Measurements from ENCODE around the gene ARHGEF11.

Gene ARHGEF11

DNA sequence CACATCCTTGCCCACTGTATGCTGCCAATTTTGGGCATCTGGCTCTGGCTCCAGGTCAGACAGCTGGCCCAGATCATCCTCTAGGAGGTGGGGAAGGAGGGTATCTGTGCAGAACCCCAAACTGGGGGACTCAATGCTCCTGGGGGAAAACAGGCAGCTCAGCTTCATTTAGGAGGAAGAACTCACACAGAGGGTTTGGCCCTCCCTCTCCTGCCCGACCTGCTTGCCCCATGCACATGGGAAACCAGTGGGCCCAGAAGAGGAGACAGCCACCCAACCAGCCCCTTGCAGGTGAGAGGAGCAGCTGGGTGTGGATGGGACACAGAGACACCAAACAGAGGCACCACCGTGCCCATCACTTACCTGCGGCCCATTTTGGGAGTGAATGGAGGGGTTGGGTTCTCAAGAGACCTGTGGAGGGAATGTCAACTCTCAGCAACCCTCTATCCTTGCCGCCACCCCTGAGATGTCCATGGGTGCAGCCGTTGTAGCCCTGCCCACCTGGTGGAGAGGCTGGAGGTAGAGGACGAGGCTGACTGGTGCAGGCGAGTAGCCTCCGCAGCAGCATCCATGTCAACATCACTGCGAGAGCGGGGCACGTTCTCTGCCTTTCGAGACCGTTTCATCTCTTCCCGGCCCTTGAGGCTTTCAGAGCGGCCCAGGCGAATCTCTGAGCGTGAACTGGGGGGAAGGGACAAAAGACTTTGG, 97.6 kb downstream of the ARHGEF11 start:
- DNase-seq = no peak

DNA sequence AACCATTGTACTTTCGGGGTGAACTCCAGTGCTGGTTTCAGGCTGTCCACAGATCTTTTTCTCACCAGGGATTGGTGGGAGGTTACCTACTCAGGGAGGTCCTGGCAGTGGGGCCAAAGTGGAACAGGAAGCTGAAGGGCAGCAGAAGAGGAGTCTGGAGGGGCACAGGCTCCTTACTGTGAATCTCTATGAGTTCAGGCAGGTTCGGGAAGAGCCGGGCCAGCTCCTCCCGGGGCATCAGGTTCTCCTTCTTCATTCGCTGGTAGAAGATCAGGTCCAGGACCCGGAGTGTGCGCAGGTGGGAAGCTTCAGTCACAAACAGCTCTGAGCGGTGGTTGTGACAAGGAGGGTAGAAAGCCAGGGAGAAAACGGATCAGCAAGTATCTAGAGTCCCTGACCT, 98.4 kb downstream of the ARHGEF11 start:
- DNase-seq = no peak

DNA sequence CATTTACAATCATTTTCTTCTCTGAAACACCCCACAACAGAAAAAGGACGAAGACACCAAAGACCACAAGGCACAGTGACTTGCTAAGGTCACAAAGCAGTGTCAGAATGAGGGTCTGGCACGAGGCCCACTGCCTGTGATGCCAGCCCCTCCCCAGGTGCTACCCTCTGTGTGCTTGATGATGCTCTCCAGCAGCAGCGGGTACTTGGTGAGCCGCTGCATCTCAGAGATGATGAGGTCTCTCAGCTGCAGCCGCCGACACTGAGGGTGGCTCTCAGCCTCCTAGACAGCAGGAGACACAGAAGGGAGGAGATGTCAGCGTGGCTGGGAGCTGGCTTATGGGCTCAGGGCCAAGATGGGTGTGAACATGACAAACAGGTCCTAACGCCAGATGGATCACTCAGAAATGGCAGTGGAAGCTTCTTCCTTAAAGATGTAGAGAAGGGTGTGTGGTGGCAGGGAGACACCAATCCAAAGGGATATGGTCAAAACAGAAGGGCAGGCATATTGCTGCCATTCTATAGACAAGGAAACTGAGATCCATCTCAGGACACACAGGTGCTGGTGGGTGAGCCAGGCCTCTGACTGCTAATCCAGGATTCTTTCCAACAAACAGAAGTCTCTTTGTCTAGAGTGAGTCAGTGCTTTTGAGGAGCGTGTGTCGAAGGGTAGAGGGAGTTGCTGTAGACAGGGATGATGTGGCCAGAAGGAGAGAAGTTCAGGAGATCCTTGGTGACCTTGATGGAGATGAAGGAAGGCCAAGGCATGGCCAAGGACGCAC, 99.5 kb downstream of the ARHGEF11 start:
- DNase-seq = no peak

DNA sequence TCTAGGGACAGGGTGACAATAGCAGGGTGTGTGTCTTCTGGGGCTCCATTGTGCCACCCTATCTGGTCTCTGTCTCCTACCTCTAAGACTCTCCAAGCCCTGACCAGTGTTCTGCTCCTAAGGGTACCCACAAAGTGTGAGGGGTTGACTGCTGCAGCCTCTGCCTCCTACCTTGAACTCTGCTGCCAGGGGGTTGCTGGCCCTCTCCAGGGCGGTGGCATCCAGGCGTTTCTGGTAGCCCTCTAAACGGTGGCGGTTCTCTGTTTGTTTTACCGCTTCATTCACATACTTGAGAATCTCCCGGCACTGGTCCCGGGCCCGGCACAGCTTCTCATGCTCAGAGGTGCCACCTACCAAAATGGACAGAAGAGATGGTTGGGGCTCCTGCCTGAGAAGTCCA, 100.7 kb downstream of the ARHGEF11 start:
- no peak for DNase-seq

DNA sequence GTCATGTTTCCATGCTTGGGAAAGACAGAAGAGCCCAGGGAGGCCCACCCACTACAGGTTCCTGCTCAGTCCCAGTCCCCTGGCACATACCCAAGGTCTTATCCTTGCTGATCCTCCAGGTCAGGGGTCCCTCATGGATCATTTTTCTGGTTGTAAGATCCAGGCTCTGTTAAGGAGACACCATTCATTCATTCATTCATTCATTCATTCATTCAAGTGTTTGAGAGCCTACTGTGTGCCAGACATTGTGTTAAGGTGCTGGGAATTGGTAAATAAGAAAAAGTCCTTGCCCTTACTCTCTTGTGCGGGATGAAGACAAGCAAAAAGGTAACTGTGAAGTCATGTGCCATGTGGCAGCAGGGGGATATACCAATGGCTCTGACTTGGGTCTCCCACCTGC, 101.3 kb downstream of the ARHGEF11 start:
- no peak for DNase-seq

DNA sequence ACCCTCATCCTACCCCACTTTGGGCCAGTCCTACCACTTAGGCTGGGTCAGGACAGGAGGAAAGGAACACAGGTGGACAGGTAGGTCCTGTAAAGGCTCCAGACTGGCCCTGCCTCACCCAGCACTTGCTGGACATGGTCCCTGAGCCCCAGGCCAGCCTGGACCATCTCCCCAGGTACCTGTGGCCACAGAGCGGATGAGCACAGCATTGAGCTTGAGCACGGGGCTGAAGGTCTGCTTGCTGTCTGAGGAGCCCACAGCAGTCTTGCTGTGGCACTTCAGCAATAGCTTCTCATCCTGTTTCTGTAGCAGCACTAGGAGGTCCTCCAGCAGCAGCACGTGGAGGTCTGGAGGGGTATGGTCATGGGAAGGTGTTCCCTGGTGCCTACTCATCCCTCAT, 101.8 kb downstream of the ARHGEF11 start:
- no peak for DNase-seq

DNA sequence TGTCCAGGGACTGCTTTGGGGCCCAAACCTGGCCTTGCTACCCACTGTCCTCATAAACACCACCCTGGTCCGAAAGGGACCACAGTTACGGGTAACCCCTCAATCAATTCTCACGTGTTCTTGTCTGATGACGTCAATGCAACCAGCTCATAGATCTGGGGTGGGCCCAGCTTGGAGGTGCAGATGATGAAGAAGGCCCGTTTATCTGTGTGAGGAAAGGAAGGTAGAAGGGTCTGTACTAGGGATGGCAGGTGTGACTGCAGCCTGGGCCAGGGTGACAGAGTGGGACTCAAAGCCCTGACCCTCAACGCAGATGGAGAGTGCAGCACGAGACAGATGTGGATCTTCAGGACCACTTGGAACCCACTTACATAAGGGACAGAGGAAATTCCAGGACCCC, 103.0 kb downstream of the ARHGEF11 start:
- DNase-seq = no peak

DNA sequence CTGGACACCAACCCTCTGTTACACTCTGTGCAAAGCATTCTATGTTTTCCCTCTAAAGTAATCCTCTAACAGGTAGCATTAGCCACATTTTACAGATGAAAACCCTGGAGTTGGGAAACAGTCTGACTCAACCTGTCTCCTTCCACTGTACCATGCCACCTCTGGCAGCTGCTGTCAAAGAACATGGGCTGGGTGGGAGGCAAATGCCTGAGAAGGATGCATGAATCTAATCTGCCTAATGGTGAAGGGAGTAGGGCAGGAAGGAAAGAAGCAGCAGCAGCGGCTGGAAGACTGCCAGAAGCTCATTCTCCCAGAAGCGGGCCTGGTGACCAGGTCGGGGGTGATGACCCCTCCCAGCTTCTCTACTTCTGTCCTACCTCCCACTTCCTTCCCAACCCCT, 103.4 kb downstream of the ARHGEF11 start:
- no peak for DNase-seq

DNA sequence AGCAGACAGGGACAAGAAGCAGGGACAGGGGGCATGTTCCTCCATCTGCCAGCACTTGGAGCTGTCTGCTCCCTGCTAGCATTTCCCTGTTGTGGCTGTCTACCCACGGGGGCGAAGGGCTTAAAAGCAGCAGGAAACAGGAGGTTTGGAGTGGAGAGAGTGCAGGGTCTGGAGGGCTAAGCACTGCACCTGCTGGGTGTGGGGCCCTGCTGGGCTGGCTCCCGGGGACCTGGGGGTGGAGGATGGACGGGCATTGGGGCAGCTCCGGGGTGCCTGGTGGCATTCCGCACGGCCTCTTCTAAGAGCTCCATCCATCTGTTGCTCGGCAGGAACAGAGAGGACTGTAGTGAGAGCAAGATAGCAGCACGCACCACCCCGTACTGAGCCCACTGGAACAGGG, 103.9 kb downstream of the ARHGEF11 start:
- DNase-seq = no peak

DNA sequence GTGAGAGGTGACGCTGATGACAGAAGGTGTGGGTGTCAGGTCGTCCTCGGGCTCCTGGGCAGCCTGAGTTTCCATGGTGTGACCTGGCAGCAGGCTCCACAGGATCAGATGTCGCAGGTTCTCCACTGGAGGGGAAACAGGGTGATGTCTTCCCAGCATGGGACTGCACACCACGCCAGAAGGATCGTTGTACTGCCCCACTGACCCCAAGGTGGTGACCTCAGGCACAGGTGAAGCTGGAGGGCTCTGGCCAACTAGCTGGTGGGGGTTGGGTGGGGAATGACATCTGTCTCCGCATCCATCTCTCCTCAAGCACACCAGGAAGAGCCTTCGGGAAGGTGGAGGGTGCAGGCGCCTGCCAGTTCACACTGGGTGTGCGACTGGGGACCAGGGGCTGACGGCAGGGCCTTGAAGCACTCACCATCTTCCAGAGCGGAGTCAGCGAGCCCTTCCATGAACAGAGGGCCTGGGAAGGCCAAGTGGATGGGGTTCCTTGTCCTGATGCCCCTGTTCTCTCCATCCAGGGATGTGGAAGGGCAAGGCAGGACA, 105.7 kb downstream of the ARHGEF11 start:
- DNase-seq = no peak

DNA sequence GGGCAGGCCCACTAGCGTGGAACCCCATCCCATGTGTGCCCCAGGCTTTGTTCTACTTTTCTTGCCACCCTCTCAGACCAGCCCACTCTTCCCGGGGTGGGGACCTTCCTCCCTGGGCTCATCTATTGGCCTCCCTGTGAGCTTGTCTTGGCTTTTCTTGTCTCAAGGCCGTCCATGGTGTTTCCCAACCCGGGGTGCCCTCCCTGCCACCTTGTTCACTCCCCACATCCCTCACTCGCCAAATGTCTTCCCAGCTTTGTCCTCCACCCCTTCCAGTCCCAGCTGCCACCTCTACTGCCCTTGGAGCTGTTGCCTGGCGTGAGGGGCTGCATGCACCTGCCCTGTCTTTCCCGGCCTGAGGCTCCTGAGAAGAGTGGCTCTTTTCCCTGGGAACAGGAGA, 106.7 kb downstream of the ARHGEF11 start:
- no peak for DNase-seq

DNA sequence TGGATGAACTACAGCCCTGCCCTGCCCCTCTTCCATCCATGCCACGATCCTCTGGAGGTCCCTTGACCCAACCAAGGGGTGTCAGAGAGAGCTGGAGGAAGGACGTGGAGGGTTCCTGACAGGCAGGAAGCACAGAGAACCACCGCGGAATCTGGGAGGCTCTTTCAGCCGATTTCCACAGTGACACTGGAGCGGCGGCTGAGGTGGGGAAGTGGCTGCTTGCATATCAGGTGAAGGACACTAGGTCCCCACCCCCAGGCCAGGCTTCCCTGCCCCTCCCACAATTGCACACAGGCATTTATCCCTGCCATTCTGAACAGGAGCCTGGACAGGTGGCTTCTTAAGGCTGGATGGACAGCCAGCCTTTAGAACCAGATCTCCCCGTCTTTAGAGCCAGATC, 107.7 kb downstream of the ARHGEF11 start:
- DNase-seq = no peak

DNA sequence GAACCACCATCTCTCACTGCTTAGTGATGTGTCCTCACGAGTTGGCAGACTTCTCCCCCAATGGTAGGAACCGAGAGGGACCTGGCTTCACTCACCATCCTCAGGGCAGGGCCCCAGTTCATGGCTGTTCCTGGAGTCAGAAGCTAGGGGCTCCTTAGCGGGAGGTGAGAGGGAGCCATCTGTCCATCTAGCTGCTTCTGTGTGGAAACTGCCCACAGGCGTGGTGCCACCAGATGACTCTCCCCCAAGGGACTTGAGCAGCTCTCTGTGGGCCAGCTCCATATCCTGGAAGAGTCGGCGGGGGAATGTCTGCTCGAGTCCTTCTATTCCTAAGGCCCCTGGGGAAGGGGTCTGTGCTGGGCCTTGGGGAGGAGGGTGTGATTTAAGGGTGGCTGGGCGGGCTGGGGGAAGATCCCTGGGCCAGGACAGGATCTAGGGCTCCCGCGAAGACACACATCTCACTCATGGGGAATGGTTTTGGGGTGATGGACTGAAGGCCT, 108.8 kb downstream of the ARHGEF11 start:
- DNase-seq = no peak

DNA sequence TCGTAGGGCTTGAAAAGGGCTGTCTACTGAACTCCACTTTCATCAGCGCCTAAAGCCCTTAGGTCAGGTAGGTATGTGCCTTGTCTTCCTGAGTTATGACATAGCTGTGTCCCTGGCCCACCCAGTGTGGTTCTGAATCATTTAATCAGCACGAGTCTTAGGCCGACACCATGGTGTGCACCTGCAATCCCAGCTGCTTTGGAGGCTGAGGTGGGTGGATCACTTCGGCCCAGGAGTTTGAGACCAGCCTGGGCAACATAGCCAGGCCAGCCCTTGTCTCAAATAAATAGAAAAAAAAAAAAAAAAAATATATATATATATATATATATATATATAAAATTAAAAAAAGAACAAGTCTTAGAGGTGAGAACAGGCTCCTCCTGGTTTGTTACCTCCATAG, 109.4 kb downstream of the ARHGEF11 start:
- no peak for DNase-seq

DNA sequence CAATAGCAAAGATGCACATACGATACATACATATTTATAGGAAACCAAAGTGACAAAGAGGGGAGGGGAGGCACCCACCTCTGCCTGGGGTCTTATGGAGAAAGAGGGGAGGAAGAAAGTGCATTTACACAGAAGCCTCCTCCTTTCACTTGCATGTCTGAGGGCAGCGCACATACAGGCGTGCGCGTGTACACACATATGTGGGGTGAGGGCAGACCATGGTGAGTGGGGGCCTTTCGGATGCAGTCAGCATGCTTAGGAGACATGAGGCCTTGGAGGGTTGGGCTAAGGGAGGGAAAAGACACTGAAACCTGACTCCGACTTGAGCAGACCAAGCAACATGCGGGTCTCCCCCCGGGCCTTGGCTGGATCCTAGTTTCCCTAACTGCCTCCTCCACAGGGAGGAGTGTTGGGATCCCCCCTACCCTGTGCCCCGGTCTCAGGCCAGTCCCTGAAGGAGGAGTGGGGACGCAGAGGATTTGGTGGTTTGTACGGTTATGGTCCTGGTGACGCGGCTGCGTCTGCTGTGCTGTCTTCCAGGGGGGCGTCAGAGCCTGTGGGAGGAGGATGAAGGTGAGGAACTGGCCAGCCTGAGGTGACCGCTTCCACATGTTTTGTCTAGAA, 109.9 kb downstream of the ARHGEF11 start:
- no peak for DNase-seq

DNA sequence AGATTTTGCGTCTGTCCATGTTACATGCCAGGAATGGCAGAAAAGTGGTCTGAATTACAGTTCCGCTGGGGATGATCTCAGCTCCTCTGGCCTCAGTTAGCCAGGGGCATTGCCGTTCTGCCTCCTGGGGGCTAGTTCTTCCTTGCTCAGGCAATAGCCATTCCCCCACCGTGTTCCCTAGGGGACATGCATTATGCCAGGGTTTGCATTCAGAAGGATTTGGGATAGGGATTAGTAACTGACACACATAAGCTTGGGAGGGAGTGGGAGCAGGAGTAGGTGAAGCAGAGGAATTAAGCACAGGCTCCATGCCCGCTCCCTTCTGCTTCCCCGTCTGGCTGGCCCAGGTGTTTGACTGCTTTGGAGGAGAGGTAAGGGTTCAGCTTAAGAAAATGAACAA, 112.4 kb downstream of the ARHGEF11 start:
- no peak for DNase-seq

DNA sequence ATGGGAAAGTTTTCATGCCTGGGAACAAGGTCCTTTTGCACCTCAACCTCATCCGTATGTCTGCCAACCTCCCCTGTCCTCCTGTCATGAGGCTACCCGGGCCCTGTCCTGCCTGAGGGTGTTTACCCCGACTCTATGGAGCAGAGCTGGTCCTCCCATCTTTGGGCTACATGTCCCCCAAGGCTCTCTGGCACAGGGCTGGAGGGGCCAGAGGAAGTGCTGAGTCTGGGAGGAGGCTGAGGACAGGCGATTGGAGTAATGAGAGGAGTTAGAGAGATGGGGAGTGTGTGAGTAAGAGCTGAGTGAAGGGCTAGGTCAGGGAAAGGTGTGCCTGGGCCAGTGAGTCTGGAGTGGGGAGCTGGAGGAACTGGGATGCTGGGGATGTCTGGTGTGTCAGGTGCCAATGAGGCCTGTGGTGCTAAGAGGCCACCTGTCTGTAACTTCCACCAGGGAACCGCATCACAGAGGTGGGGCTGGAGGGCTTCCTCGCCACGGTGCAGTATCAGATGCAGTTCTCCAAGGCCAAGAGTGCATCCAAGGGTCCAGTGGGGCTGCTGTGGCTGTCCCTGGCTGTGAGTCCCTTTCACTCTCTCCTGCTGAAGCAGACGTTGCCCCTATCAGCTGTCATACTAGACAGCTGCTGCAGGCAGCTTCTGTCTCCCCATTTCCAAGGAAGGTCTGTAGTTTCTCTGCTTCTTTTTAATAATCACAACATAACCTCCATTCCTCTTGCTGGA, 113.4 kb downstream of the ARHGEF11 start:
- no peak for DNase-seq

DNA sequence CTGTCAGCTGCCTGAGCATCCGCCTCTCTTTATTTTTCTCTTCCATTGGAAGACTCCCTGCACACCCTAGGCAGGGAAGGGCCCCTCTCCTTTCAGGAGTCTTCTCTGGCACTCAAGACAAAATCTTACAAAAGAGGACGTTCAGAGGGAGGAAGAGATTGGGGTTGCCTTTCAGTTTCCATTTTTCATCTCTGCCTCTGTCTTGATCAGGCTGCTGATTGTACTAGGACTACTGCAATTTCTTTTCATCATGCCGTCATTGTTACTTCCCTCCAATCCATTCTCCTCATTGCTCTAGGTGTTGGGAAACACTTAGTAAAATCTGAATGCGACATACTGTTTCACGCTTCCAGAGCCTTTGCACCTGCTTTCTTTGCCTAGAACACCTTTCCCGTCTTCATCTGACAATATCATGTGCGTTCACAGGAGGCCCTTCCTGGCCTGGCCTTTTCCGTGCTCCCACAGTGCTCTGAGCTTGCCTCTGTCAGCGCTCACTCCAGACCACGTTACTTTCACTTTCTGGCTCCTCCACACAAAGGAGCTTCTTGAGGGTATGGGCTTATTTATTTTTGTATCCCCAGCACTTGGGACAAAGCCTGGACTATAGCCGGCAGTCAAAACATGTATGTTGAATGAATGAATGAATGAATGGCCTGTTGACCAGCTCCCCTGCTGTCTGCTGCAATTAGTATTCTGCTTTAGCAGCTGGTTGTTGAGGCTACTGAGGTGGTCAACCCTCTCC, 114.2 kb downstream of the ARHGEF11 start:
- DNase-seq = no peak

DNA sequence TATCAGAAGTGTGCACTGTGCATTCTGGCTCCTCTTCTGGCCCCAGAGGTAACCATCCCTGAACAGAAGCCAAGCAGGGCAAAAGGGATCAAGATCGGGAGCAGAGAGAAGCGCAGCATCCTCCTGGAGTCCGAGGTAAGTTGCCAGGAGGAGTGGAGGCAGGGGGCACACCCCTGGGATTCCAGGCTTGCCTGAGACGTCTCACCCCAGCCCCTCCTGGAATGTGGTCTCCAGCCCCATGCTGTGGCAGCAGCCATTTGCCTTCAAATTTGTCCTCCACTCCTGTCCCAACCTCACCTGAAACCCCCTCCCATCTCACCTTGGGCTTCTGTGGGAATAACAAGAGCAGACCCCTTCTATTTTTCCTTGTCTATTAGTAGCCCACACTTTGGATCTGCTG, 115.1 kb downstream of the ARHGEF11 start:
- no peak for DNase-seq

DNA sequence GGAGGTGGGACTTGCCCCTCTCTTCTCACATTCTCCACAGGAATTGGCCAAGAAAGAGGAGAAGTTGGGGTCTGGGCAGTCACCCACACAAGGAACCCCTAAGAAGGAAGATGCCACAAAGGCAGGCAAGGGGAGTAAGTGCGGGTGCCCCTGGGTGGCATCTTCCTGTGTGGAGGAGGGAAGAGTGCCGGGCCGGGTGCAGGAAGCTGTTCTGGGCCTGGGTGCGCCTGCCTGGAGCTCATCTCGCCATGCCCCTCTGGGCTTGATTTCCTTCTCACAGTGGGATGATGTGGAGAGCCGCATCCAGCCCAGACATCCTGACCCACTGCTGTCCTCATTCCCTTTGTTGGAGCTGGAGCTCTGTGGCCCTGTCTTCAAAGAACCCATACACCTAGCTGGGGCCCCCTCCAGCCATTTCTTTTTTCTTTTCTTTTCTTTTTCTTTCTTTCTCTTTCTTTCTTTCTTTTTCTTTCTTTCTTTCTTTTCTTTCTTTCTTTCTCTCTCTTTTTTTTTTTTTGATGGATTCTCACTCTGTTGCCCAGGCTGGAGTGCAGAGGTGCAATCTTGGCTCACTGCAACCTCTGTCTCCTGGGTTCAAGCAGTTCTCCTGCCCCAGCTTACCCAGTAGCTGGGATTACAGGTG, 115.8 kb downstream of the ARHGEF11 start:
- no peak for DNase-seq

DNA sequence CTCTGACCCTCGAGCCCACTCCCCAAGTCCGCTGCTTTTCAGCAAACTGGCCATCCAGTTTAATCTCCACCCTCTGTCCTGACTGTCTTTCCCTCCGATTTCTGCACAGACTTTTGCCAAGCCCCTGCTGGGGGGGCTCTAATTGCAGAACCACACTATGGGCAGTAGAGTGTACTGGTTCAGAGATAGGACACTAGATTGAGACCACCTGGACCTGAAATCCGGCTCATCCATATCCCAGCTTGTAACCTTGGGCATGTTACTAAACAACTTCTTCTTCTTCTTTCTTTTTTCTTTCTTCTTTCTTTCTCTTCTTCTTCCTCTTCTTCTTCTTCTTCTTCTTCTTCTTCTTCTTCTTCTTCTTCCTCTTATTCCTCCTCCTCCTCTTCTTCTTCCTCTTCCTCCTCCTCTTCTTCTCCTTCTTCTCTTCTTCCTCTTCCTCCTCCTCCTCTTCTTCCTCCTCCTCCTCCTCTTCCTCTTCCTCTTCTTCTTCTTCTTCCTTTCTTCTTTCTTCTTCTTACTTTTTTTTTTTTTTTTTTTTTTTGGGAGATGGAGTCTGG, 117.4 kb downstream of the ARHGEF11 start:
- DNase-seq = no peak

All from activated CD4-positive, alpha-beta T cell treated with anti-CD3 and anti-CD28 coated beads, Interleukin-10, Interleukin-2, amounts not matched to agents 100 ng/mL and 50 ng/mL, durations not matched to agents 16 hours and 8 hours (primary cell).